ENCODE data around the gene TTPAL. TPM values are rescaled to one million over a fixed set of nuclear protein-coding genes. Genes with fewer than 3 reads are reported as not detected.

Gene TTPAL
- total and polyA plus RNA-seq, 4 donors = 11.6 to 39.7 (median 17.6) TPM

DNA sequence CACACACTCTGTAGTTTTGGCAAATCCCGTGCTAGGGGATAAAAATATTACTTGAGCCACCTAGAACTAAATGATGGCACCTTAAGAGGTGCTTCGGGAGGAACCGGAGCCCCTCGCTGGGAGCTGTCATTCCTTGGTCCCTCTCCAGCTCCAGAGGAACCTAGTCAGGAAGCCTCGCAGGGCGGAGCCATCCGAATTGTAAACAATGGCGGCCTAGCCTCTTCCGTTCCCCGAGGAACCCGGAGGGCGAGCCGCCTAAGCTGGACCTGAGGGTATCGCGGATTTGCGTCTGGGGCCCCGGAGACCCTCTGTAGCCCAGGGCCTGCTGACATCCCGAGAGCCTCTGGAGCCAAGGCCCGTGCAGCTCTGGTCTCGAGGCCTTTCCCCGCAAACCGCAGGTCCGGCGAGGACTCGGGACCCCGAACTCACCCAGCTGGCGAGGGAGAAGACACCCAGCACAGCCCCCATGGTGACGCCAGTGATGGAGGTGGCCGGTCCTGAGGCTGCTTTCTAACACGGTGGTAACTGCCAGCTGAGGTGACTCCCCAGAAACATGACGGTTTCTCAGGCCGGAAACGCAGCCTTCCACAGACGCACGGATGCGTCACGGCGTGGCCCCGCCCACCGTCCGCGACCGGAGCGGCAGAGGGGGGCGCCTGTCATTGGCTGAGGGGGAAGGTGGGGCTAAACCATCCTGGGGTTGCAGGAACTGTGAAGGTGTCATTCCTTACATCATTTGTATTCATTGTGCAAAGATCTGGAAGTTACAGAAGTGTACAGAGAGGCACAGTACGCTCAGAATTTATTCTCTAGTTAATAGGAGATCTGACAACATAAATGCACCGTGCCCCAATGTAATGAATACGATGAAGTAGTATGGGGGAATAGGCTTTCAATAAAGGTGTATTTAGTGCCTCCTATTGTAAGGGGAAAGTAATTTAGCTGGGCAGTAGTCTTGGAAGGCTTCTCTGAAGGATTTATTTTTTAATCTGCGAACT is 46.1 kb downstream of the TTPAL start, which contains the start of gene SERINC3 (continued):
- TF ChIP-seq, protein P1, sequence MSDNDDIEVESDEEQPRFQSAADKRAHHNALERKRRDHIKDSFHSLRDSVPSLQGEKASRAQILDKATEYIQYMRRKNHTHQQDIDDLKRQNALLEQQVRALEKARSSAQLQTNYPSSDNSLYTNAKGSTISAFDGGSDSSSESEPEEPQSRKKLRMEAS (IDR thresholded peaks at IDR 0.05) = peak; percentile 58
- peak; percentile 24 to 33 for TF ChIP-seq HNF4A (conservative IDR thresholded peaks at IDR 0.05)

DNA sequence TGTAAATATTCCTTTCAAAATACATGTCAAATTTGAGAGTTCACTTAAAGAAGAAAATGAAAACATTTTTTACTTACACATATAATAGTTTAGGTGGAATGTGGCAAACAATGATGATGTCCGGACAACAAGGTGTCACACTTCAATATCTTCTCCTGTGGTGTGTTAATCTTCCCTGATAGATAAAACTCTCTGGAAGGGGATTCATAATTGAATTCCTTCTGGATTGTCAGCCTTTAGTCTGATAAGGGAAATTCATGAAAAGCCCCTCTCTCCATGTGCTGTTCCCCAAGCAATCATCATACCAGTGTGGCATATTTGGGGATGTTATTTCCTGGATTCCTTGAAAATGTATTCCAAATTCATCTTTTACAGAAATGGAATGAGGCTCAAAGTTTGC is 47.2 kb downstream of the TTPAL start:
- TF ChIP-seq JUND (IDR thresholded peaks at IDR 0.05) (no peak), SP1 (IDR thresholded peaks at IDR 0.05) (no peak), RXRA (IDR thresholded peaks at IDR 0.05) (no peak), NR2F2 (IDR thresholded peaks at IDR 0.05) (no peak), GABPA (IDR thresholded peaks at IDR 0.05 in 1 of 2, conservative IDR thresholded peaks at IDR 0.05 in 1 of 2) (no peak), EGR1 (IDR thresholded peaks at IDR 0.05; ENCODE audit: low read depth in 2 of 2) (no peak), HNF4G (IDR thresholded peaks at IDR 0.05) (no peak)
- TF ChIP-seq, protein P2, sequence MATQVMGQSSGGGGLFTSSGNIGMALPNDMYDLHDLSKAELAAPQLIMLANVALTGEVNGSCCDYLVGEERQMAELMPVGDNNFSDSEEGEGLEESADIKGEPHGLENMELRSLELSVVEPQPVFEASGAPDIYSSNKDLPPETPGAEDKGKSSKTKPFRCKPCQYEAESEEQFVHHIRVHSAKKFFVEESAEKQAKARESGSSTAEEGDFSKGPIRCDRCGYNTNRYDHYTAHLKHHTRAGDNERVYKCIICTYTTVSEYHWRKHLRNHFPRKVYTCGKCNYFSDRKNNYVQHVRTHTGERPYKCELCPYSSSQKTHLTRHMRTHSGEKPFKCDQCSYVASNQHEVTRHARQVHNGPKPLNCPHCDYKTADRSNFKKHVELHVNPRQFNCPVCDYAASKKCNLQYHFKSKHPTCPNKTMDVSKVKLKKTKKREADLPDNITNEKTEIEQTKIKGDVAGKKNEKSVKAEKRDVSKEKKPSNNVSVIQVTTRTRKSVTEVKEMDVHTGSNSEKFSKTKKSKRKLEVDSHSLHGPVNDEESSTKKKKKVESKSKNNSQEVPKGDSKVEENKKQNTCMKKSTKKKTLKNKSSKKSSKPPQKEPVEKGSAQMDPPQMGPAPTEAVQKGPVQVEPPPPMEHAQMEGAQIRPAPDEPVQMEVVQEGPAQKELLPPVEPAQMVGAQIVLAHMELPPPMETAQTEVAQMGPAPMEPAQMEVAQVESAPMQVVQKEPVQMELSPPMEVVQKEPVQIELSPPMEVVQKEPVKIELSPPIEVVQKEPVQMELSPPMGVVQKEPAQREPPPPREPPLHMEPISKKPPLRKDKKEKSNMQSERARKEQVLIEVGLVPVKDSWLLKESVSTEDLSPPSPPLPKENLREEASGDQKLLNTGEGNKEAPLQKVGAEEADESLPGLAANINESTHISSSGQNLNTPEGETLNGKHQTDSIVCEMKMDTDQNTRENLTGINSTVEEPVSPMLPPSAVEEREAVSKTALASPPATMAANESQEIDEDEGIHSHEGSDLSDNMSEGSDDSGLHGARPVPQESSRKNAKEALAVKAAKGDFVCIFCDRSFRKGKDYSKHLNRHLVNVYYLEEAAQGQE (IDR thresholded peaks at IDR 0.05) = no peak
- TF ChIP-seq, protein P3, sequence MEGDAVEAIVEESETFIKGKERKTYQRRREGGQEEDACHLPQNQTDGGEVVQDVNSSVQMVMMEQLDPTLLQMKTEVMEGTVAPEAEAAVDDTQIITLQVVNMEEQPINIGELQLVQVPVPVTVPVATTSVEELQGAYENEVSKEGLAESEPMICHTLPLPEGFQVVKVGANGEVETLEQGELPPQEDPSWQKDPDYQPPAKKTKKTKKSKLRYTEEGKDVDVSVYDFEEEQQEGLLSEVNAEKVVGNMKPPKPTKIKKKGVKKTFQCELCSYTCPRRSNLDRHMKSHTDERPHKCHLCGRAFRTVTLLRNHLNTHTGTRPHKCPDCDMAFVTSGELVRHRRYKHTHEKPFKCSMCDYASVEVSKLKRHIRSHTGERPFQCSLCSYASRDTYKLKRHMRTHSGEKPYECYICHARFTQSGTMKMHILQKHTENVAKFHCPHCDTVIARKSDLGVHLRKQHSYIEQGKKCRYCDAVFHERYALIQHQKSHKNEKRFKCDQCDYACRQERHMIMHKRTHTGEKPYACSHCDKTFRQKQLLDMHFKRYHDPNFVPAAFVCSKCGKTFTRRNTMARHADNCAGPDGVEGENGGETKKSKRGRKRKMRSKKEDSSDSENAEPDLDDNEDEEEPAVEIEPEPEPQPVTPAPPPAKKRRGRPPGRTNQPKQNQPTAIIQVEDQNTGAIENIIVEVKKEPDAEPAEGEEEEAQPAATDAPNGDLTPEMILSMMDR (IDR thresholded peaks at IDR 0.05; ENCODE audit: low read depth, low read length, missing input control) = no peak
- TF ChIP-seq, protein P4, sequence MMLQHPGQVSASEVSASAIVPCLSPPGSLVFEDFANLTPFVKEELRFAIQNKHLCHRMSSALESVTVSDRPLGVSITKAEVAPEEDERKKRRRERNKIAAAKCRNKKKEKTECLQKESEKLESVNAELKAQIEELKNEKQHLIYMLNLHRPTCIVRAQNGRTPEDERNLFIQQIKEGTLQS (IDR thresholded peaks at IDR 0.05) = no peak
- Histone ChIP-seq H3K9me3 (ENCODE audit: control insufficient read depth in 4 of 4, low read length in 3 of 4) (no peaks in the 10 kb centered on the region), H3K36me3 (ENCODE audit: control insufficient read depth in 4 of 4, insufficient read depth in 3 of 4, low read depth in 1 of 4, low read length in 3 of 4) (peaks cover 0 to 3% (median 0%) of the 10 kb centered on the region in 4 donors), H3K27me3 (ENCODE audit: control insufficient read depth in 4 of 4, insufficient read depth in 4 of 4, low read length in 3 of 4) (no peaks in the 10 kb centered on the region), H3K9ac (ENCODE audit: low read depth in 1 of 2, low read length in 2 of 2) (peak overlapping the region in 1 of 2 donors; percentile 83), H3K4me1 (ENCODE audit: control insufficient read depth in 4 of 4, insufficient read depth in 4 of 4, low read length in 3 of 4) (peaks cover 4 to 24% (median 18%) of the 10 kb centered on the region in 4 donors), H3K4me3 (ENCODE audit: low read depth in 1 of 3, low read length in 3 of 3) (no peak overlapping the region), H3K27ac (ENCODE audit: low read depth in 1 of 2, low read length in 2 of 2) (peak overlapping the region; percentile 98 to 100)
- 90% methylated on average over 1 of the region's 1 CpG for WGBS
- DNase-seq (ENCODE audit: low spot score) = no peak

DNA sequence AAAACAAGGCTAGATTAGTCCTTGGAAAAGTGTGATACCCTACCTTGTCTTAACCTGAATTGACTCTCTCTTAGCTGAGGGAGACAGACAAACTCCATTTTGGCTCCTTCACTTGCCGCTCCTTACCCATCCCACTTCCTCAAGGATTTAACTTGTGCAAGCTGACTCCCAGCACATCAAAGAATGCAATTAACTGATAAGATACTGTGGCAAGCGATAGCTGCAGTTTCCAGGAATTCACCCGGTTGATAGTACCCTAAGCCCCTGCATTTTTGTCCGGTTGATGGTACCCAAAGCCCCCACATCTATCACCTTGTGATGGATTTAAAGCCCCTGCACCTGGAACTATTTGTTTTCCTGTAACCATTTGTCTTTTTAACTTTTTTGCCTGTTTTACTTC is 48.1 kb downstream of the TTPAL start:
- Histone ChIP-seq H3K9ac (ENCODE audit: low read depth in 1 of 2, low read length in 2 of 2) (no peak overlapping the region), H3K36me3 (ENCODE audit: control insufficient read depth in 4 of 4, insufficient read depth in 3 of 4, low read depth in 1 of 4, low read length in 3 of 4) (peaks cover 0 to 3% (median 0%) of the 10 kb centered on the region in 4 donors), H3K9me3 (ENCODE audit: control insufficient read depth in 4 of 4, low read length in 3 of 4) (no peaks in the 10 kb centered on the region), H3K27me3 (ENCODE audit: control insufficient read depth in 4 of 4, insufficient read depth in 4 of 4, low read length in 3 of 4) (no peaks in the 10 kb centered on the region), H3K4me3 (ENCODE audit: low read depth in 1 of 3, low read length in 3 of 3) (no peak overlapping the region), H3K4me1 (ENCODE audit: control insufficient read depth in 4 of 4, insufficient read depth in 4 of 4, low read length in 3 of 4) (peaks cover 4 to 24% (median 18%) of the 10 kb centered on the region in 4 donors), H3K27ac (ENCODE audit: low read depth in 1 of 2, low read length in 2 of 2) (no peak overlapping the region)
- no peak for DNase-seq (ENCODE audit: low spot score)
- 66% methylated on average over 4 of the region's 4 CpGs for WGBS
- no peak for TF ChIP-seq RAD21 (IDR thresholded peaks at IDR 0.05)
- TF ChIP-seq FOXA1 (IDR thresholded peaks at IDR 0.05) = no peak
- no peak for TF ChIP-seq JUND (IDR thresholded peaks at IDR 0.05)
- TF ChIP-seq SP1 (IDR thresholded peaks at IDR 0.05) = no peak
- TF ChIP-seq, protein P3 (IDR thresholded peaks at IDR 0.05; ENCODE audit: low read depth, low read length, missing input control) = no peak
- no peak for TF ChIP-seq TAF1 (conservative IDR thresholded peaks at IDR 0.05)
- TF ChIP-seq, protein P1 (IDR thresholded peaks at IDR 0.05) = no peak
- TF ChIP-seq EGR1 (IDR thresholded peaks at IDR 0.05; ENCODE audit: low read depth in 2 of 2) = no peak
- no peak for TF ChIP-seq GABPA (IDR thresholded peaks at IDR 0.05 in 1 of 2, conservative IDR thresholded peaks at IDR 0.05 in 1 of 2)
